HCT116 (cell line): ENCODE measurements around the gene BCHE.

Source experiments
- CTCF ChIP-seq, 3 experiments: fragments of 200-600 bp in 1 of 3; sonication (generic) in 1 of 3; IDR thresholded peaks in 2 of 3; conservative IDR thresholded peaks in 1 of 3; 2 replicates each; pipeline ENCODE4 v1.5.1; 2012 to 2017; ENCODE audit warnings: low read depth in 2 of 3, low read length in 2 of 3, antibody characterized with exemption in 1 of 3, borderline replicate concordance in 1 of 3, control low read depth in 1 of 3, mild to moderate bottlenecking in 1 of 3, mixed read lengths in 1 of 3, mixed run types in 1 of 3, moderate library complexity in 1 of 3; ENCODE audit not compliant: insufficient read depth in 1 of 3
- EZH2 ChIP-seq: fragments of 200-600 bp; sonication (generic); IDR thresholded peaks from 2 replicates; pipeline ENCODE4 v1.6.1; 2017; ENCODE audit warnings: antibody characterized with exemption, mixed run types
- MAX ChIP-seq: IDR thresholded peaks from 2 replicates; pipeline ENCODE4 v1.6.1; 2012
- SRF ChIP-seq: IDR thresholded peaks from 2 replicates; pipeline ENCODE4 v1.6.1; 2012; ENCODE audit warnings: low read depth
- YY1 ChIP-seq: IDR thresholded peaks from 2 replicates; pipeline ENCODE4 v1.6.1; 2011; ENCODE audit warnings: low read length, low read depth, moderate library complexity, mild to moderate bottlenecking; ENCODE audit not compliant: insufficient replicate concordance; ENCODE audit errors: extremely low read depth
- ZNF274 ChIP-seq: fragments of 200-500 bp; sonication (Bioruptor generic); IDR thresholded peaks from 2 replicates; pipeline ENCODE4 v1.6.1; 2014; ENCODE audit warnings: mild to moderate bottlenecking, low read depth, low read length, inconsistent platforms

DNA sequence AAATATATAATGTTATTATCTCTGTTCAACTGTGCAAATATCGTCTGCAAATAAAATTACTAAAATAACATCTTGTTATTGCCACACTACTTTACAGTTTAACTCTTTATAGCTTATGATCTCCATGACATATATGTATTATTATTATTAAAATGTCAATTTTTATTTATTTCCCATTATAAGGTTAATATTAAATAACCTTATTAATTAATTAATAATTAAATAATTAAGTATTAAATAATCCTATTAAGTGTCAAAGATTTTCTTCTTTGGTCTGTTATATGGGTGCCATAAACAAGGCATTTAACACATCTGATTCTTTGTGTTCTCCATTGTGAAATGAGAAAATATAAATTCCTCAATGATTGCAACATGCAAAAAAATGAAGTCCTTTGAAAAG, 10.0 kb downstream of the BCHE start:
- TF ChIP-seq ZNF274, result no peak
- TF ChIP-seq CTCF (IDR thresholded peaks at IDR 0.05 in 2 of 3, conservative IDR thresholded peaks at IDR 0.05 in 1 of 3; ENCODE audit: borderline replicate concordance in 1 of 3, insufficient read depth in 1 of 3, low read depth in 2 of 3, low read length in 2 of 3), result no peak
- no peak for TF ChIP-seq SRF
- no peak for TF ChIP-seq MAX
- TF ChIP-seq EZH2, result no peak
- TF ChIP-seq YY1, result no peak
